Measurements from ENCODE around the gene ERC2. TPM values are rescaled to one million over a fixed set of nuclear protein-coding genes. Genes with fewer than 3 reads are reported as not detected.

ERC2 gene
- total RNA-seq, 1 donor from 2014 or later = 0.65 TPM

- peaks cover 11% of the 10 kb centered on the region for H3K4me1 Mint-ChIP-seq (ENCODE audit: low read depth)
- H3K27ac Mint-ChIP-seq (ENCODE audit: unreplicated experiment) = no peak overlapping the region
- no peaks in the 10 kb centered on the region for H3K9me3 Mint-ChIP-seq (ENCODE audit: low read depth)
- no peak for DNase-seq (ENCODE audit: low spot score)
- H3K27me3 Mint-ChIP-seq (ENCODE audit: low read depth) = no peaks in the 10 kb centered on the region
- H3K4me3 Mint-ChIP-seq (ENCODE audit: unreplicated experiment) = no peak overlapping the region
- TF ChIP-seq CTCF (IDR thresholded peaks at IDR 0.05) = no peak
- H3K36me3 Mint-ChIP-seq (ENCODE audit: low read depth) = no peaks in the 10 kb centered on the region
Observed at GRCh38 chr3:56089739-56090138, 378.5 kb downstream of the ERC2 start.

GRCh38 chr3:56087451-56088053 lies 380.7 kb downstream of the ERC2 start:
- Mint-ChIP-seq H3K9me3 (ENCODE audit: low read depth) (no peaks in the 10 kb centered on the region), H3K27ac (ENCODE audit: unreplicated experiment) (no peak overlapping the region), H3K4me1 (ENCODE audit: low read depth) (peaks cover 11% of the 10 kb centered on the region), H3K27me3 (ENCODE audit: low read depth) (no peaks in the 10 kb centered on the region), H3K4me3 (ENCODE audit: unreplicated experiment) (no peak overlapping the region), H3K36me3 (ENCODE audit: low read depth) (no peaks in the 10 kb centered on the region)
- TF ChIP-seq CTCF (IDR thresholded peaks at IDR 0.05) = no peak
- no peak for DNase-seq (ENCODE audit: low spot score)

GRCh38 chr3:56086355-56086754 lies 381.9 kb downstream of the ERC2 start:
- DNase-seq (ENCODE audit: low spot score) = no peak
- H3K27ac Mint-ChIP-seq (ENCODE audit: unreplicated experiment) = no peak overlapping the region
- H3K36me3 Mint-ChIP-seq (ENCODE audit: low read depth) = no peaks in the 10 kb centered on the region
- peaks cover 11% of the 10 kb centered on the region for H3K4me1 Mint-ChIP-seq (ENCODE audit: low read depth)
- H3K4me3 Mint-ChIP-seq (ENCODE audit: unreplicated experiment) = no peak overlapping the region
- H3K9me3 Mint-ChIP-seq (ENCODE audit: low read depth) = no peaks in the 10 kb centered on the region
- TF ChIP-seq CTCF (IDR thresholded peaks at IDR 0.05) = no peak
- H3K27me3 Mint-ChIP-seq (ENCODE audit: low read depth) = no peaks in the 10 kb centered on the region

- Mint-ChIP-seq H3K4me3 (ENCODE audit: unreplicated experiment) (no peak overlapping the region), H3K36me3 (ENCODE audit: low read depth) (no peaks in the 10 kb centered on the region), H3K9me3 (ENCODE audit: low read depth) (no peaks in the 10 kb centered on the region), H3K4me1 (ENCODE audit: low read depth) (peaks cover 4% of the 10 kb centered on the region), H3K27me3 (ENCODE audit: low read depth) (no peaks in the 10 kb centered on the region), H3K27ac (ENCODE audit: unreplicated experiment) (no peak overlapping the region)
- no peak for TF ChIP-seq CTCF (IDR thresholded peaks at IDR 0.05)
- no peak for DNase-seq (ENCODE audit: low spot score)
Observed at GRCh38 chr3:56081246-56081645, 387.0 kb downstream of the ERC2 start.

- Mint-ChIP-seq H3K4me1 (ENCODE audit: low read depth) (peaks cover 4% of the 10 kb centered on the region), H3K4me3 (ENCODE audit: unreplicated experiment) (no peak overlapping the region), H3K27me3 (ENCODE audit: low read depth) (peaks cover 3% of the 10 kb centered on the region), H3K36me3 (ENCODE audit: low read depth) (no peaks in the 10 kb centered on the region), H3K9me3 (ENCODE audit: low read depth) (no peaks in the 10 kb centered on the region), H3K27ac (ENCODE audit: unreplicated experiment) (no peak overlapping the region)
- no peak for DNase-seq (ENCODE audit: low spot score)
- TF ChIP-seq CTCF (IDR thresholded peaks at IDR 0.05) = no peak
Observed at GRCh38 chr3:56076746-56077145, 391.5 kb downstream of the ERC2 start.

Data from chondrocyte (in vitro differentiated cells).